NCI-H2196 treated with DMSO at 0.1 percent for 48 hours (cell line): Measurements from ENCODE around the gene ZBTB42.

Experiments
- DNase-seq: peaks from one replicate; lab custom pipeline; 2025; ENCODE audit not compliant: unreplicated experiment; lab: John Stamatoyannopoulos, UW

The ZBTB42 gene

GRCh38 chr14:104782086-104782807 lies 18.7 kb upstream of the ZBTB42 start:
- DNase-seq = no peak

- no peak for DNase-seq
Observed at GRCh38 chr14:104782808-104783139, 18.1 kb upstream of the ZBTB42 start.

GRCh38 chr14:104783484-104784217 lies 17.2 kb upstream of the ZBTB42 start:
- DNase-seq = no peak

- DNase-seq = no peak
Observed at GRCh38 chr14:104784218-104784568, 16.7 kb upstream of the ZBTB42 start.

- DNase-seq = no peak
Observed at GRCh38 chr14:104784846-104785707, 15.8 kb upstream of the ZBTB42 start.

- no peak for DNase-seq
Observed at GRCh38 chr14:104785708-104786080, 15.2 kb upstream of the ZBTB42 start.

GRCh38 chr14:104786091-104786586 lies 14.8 kb upstream of the ZBTB42 start:
- DNase-seq = no peak

GRCh38 chr14:104786726-104787675 lies 13.9 kb upstream of the ZBTB42 start:
- DNase-seq = no peak

GRCh38 chr14:104787736-104788135 lies 13.2 kb upstream of the ZBTB42 start:
- no peak for DNase-seq

GRCh38 chr14:104788161-104788818 lies 12.6 kb upstream of the ZBTB42 start:
- DNase-seq = no peak

- DNase-seq = no peak
Observed at GRCh38 chr14:104788873-104789663, 11.8 kb upstream of the ZBTB42 start.

- no peak for DNase-seq
Observed at GRCh38 chr14:104789752-104790743, 10.9 kb upstream of the ZBTB42 start.

GRCh38 chr14:104791425-104791824 lies 9.5 kb upstream of the ZBTB42 start:
- DNase-seq = no peak

GRCh38 chr14:104792101-104792884 lies 8.6 kb upstream of the ZBTB42 start:
- DNase-seq = no peak

GRCh38 chr14:104792945-104793702 lies 7.8 kb upstream of the ZBTB42 start:
- no peak for DNase-seq

- DNase-seq = no peak
Observed at GRCh38 chr14:104793703-104793959, 7.3 kb upstream of the ZBTB42 start.

- DNase-seq = no peak
Observed at GRCh38 chr14:104794099-104794498, 6.8 kb upstream of the ZBTB42 start.
